ENCODE data around the gene EXOC6B.
A peak's percentile ranks its signal among the peaks of the same experiment; 100 is the strongest.
"Not testable (repeated sequence)": the region's sequence is repeated elsewhere in the genome, so short reads cannot be mapped to it uniquely, and the experiment has no call there.

The EXOC6B gene

DNA sequence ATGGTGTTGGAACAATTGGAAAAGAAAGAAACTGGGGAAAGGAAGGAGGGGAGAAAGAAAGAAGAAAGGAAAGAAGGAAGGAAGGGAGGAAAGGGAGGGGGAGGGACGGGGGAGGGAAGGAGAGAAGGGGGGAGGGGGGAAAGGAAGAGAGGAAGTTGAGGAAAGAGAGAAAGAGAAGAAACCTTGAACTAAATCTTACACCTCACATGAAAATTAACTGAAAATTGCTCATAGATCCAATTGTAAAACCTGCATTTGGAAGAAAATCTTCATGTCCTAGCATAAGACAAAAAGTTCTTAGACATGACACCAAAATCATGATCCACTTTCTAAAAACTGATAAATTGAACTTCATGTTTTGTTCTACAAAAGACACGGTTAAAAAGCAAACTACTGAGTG lies 163.8 kb downstream of the EXOC6B start:
- DNase-seq = no peak
- intact Hi-C loops (cut with DNase I) = no loop called here

DNA sequence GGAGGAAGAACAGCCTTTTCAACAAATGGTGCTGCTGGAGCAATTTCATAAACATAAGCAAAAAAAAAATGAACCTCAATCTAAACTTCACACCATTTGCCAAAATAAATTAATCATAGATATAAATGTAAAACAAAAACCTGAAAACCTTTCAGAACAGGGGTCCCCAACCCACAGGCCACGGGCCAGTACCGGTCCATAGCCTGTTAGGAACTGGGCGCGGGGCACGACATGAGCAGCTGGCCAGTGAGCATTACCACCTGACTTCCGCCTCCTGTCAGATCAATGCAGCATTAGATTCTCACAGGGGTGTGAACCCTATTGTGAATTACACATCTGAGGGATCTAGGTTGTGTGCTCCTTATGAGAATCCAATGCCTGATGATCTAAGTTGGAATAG lies 176.0 kb downstream of the EXOC6B start:
- no peak for DNase-seq
- intact Hi-C loops (cut with DNase I) = no loop called here

DNA sequence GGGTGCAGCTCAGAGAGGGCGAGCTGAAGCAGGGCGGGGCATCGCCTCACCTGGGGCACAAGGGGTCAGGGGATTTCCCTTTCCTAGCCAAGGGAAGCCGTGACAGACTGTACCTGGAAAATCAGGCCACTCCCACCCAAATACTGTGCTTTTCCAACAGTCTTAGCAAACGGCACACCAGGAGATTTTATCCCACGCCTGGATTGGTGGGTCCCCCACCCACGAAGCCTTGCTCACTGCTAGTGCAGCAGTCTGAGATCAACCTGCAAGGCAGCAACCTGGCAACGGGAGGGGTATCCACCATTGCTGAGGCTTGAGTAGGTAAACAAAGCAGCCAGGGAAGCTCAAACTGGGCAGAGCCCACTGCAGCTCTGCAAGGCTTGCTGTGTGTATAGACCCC lies 184.6 kb downstream of the EXOC6B start:
- peak in 38 of 42 donors; percentile 13 to 86 (median 54) for DNase-seq
- intact Hi-C loops (cut with DNase I) = not testable (repeated sequence)

DNA sequence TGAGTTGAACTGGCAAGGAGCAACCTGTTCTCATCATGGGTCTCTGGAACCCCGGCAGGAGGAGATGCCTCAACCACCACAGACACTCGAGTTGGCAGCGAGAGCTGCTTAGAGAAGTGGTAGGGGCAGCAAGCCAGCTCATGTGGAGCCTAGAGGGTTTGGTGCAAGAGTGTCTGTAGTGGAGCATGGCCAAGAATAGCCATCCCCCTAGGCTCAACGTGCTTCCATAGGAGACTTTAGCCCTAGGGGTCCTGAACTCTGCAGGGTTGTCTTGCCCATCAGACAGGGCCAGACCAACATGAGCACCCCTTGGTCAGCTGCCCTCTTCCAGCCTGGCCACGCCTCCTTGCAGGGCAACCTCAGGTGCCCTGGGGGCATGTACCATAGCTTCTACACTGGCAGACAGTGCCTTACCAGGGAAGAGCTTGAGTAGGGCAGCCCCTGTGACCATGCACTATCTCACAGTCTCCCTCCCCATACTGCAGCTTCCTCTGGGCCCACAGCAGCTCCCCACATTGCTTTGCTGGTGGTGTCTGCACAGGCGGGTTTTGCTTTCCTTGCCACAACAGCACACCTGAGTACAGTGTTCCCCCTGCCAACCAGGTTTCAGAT lies 187.1 kb downstream of the EXOC6B start:
- DNase-seq = no peak
- intact Hi-C loops (cut with DNase I) = no loop called here

DNA sequence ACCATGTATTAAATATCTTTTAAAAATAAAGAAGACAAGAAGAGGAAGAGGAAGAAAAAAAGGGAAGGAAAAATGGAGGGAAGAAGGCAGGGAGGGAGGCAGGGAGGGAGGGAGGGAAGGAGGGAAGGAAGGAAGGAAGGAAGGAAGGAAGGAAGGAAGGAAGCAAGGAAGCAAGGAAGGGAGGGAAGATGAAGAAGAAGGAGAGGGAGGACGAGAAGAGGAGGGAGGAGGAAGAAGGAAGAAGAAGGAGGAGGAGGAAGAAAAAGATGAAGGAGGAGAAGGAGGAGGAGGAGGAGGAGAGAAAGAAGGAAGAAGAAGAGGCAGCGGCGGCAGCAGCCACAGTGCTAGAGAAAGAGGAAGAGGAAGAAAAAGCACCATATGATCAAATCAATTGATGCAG lies 189.6 kb downstream of the EXOC6B start:
- DNase-seq = no peak
- intact Hi-C loops (cut with DNase I) = no loop called here

DNA sequence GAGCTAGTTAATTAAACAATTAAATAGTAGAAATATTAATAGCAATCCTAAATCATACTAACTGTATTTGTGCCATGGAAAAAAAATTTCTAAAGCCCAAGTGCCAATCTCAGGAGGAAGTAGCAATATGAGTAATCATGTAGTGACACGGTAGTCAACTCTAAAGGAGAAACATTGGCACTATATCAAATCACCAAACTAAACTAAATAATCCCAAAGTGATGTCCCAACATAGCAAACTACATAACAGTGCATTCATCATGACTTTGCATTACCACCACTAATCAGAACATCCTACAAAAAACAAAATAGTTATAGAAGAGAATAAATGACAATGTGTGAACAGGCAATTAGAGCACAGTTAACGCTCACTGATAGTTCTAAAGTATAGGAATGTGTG lies 195.1 kb downstream of the EXOC6B start:
- DNase-seq = no peak
- intact Hi-C loops (cut with DNase I) = no loop called here

DNA sequence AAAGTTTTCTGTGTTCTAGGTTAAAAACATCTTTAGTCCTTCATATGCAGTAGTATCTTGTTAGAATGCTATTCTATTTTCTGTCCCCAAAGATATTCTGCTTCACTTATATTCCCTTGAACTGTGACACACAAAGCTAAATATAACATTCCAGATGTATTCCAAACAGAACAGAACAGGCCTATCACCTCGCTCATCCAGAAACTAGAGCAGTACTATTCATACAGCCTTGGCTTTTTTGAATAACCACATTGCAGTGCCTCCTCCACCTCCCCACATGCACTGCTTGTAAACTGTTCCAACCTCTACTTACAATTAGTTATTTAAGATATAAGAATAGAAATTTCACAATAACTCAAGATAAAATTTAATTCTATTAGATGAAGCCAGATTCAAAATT lies 196.8 kb downstream of the EXOC6B start:
- DNase-seq = peak in 1 of 42 donors; percentile 22
- intact Hi-C loops (cut with DNase I) = no loop called here

DNA sequence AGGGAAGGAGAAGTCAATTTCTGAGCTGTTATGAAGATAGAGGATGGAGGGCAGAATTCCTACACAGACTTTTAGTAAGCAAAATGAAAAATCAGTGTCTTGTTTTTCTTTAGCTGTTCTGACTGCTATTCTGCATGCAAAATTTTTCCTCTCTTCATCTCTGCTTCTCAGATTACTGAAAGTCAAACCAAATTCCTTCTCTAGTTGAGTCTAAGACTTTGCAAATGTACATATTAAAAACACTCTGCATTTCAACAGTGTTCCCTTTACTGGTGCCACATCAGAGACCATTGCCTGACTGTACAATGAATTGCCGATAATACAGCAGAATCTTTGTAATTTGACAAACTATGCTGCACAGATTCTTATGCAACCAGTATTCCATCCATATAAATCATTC lies 198.8 kb downstream of the EXOC6B start:
- intact Hi-C loops (cut with DNase I) = no loop called here
- no peak for DNase-seq

DNA sequence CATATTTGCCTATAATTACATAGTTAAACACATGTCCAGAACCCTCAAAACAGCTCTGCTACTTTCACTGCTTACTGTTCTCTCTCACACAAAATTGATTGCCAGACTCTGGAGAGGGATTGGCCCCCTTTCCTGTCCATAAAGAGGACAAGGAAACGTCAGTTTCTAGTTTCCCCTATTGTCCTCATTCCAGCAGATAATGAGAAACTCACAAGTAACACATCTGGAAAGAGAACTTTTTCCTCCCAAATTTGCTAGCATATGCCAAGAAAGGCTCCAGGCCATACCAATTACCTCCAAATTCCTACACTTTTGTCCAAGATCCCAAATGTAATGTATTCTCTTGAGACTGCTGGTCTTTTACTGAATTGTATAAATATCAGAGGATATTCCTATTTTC lies 200.5 kb downstream of the EXOC6B start:
- DNase-seq = no peak

DNA sequence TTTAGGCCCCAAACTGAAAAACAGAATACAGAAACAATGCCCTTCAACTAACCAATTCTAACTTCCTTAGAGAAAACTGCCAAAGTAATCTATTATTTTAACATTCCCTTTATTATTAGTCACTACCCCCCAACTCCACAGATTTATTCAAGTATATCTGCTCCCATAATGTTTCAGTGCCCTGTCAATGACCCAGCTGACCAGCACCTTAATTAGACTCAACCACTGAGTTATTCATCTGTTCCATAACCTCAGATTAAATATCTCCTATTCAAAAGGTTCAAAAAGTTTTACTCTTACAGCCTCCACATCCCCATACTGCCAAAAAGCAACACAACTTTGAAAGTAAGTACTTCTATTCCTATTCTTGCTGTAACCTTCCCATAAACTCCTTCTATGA lies 202.4 kb downstream of the EXOC6B start:
- DNase-seq = no peak
- intact Hi-C loops (cut with DNase I) = no loop called here

More for the DNA sequence above, 200.5 kb downstream of the EXOC6B start:
- intact Hi-C loops (cut with DNase I) = no loop called here

DNA sequence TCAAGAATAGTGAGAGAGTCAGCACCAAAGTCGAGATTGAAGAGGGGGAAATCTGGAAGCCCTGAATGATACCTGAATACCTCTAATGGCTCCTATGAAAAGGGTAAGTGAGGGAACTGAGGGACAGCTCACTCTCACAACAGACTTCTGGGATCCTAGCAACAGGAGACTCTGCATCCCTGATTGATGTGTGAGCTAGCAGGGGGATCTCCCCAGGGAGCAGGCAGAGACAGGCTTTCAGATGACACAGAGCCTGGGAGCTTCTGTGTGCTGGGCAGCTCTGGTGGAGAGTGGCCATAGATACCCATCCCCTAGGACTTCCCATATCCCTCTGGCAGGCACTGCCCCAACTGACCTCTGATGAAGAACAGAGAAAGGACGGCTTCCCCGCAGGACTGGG lies 206.2 kb downstream of the EXOC6B start:
- intact Hi-C loops (cut with DNase I) = no loop called here

DNA sequence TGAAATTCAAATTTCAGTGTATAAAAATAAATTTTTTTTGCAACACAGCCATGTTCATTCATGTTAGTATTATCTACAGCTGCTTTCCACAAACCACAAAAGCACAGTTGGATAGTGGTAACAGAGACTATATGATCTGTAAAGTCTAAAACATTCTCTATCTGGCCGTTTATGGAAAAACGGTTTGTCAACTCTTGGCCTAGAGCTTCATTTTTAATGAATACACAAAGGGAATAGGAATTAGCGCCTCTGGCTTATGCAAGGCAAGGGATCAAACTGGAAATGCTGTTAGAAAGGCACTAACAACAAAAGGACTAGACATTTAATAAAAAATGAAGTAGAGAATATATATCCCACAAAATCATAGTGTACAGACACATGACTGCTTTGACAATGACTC lies 211.9 kb downstream of the EXOC6B start:
- intact Hi-C loops (cut with DNase I) = no loop called here
- no peak for DNase-seq

More for the DNA sequence above, 206.2 kb downstream of the EXOC6B start:
- DNase-seq = no peak

DNA sequence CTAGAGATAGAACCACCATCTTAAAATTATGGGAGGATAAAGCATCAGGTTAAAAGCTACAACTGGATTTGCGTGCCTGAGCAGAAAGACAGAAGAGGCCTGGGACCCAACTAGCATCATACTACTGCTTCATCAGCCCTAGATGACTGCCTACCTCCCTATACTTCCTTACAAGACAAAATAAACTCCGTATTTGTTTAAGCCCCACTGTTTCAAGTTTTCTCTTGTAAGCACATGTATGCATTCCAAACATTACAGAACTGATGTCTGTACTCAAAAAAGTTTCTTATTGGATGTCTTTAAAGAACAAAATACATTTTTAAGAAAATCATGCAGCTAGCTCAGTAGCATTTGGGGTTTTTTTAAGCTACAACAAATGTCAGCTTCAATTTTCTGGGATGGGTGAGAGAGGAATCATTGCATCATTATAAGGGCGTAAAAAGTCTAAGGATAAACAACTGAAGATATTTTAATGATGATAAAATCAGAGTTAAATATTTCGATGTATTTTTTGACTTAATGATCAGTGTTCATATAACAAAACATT lies 213.1 kb downstream of the EXOC6B start:
- intact Hi-C loops (cut with DNase I) = no loop called here

DNA sequence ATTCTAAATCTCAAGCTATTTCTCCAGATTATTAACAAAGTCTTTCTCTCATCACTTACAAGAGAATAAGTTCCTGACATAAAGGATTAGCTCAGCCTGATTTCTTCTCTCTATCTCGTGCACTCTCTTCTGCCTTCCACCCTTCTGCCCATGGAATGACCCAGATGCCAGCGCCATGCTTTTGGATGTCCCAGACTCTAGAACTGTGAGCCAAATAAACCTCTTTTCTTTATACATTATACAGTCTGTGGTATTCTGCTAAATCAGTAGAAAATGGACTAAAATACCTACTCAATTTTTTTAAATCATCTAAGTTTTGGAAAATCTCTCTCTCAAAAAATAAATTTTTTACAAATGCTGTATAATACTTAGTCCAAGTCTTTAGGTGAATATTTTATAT lies 218.6 kb downstream of the EXOC6B start:
- intact Hi-C loops (cut with DNase I) = loop anchor here (10.0 kb wide), 1 partner anchor 138 kb away; no protein-coding TSS in a partner anchor
- DNase-seq = no peak

More for the DNA sequence above, 213.1 kb downstream of the EXOC6B start:
- no peak for DNase-seq

DNA sequence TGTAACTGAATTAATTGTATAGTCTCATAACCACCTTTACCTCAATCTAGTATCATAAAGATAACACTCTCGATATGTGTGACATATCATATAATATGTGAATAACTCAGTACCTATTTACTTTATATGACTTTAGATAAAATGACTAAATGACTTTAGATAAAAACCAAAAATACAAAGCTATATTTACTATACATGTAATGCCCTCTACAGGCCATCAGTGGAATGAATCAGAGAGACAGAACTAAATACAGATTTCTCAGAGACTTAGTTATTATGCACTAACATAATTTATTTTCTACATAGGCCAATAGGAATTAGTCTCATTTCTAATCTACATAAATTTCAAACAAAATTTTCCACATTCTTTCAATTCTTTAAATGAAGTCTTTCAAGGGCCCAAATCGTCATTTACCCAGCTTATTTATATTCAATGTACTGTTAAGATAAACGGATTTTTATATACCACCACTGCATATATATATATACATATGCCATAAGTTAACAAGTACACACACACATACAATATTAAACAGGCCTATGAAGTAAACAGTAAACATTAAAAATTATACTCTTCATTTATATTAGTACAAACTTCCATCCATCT lies 219.9 kb downstream of the EXOC6B start:
- intact Hi-C loops (cut with DNase I) = loop anchor here (10.0 kb wide), 1 partner anchor 139 kb away; no protein-coding TSS in a partner anchor
- no peak for DNase-seq

DNA sequence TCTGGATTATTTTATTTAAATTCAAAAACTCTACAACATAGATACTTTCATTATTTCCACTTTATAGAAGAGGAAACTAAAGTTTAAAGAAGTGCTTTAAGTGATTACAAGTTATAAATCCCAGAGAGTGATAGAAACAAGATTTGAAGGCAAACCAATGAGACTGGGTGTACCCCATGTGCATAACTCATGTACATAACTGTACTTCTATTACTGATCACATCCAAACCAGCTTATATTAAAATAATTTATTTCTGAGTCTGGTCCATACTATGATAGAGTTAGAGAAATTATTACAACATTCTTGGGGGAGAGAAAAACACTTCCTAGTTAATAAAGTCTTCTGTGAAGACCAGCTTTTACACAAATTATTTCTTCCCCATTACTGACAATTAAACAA lies 221.4 kb downstream of the EXOC6B start:
- intact Hi-C loops (cut with DNase I) = loop anchor here (10.0 kb wide), 1 partner anchor 140 kb away; no protein-coding TSS in a partner anchor
- no peak for DNase-seq

DNA sequence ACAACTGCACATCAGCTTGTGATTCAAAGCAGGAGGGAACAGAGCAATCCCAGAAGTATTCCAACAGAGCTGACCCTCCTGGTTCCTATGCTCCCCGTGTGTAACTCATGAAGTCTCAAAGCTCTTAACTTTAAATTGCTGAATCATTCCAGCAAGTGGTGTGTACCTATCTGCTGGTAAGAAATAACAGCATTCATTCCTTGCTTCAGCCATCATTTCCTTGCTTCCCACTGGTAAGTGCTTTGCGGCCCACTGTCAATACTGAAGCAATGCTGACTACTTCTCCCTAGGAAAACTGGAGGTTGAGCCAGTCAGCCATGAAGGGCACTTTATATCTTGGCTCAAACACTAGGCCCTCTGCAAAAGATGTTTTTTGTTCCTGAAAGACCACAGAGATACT lies 222.4 kb downstream of the EXOC6B start:
- DNase-seq = no peak
- intact Hi-C loops (cut with DNase I) = loop anchor here (10.0 kb wide), 1 partner anchor 141 kb away; no protein-coding TSS in a partner anchor

DNA sequence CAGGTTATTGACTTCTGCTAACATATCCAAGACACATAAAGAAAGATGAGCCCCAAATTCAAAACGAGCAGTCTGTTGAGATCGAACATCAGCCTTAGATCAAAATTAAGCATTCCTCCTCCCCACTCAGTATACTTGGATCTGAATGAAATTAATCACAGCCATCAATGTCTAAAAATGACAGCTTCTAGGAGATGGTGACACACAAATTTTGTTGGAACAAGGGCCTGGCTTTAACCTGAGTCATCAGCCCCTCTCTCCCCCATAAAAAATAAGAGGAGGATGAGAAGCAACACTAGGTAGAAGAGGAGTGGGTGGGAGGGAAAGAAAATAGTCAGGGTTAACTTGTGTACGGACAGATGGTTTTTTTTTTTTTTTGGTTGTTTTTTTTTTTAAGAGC lies 223.1 kb downstream of the EXOC6B start:
- peak in 12 of 42 donors; percentile 9 to 64 (median 26) for DNase-seq
- intact Hi-C loops (cut with DNase I) = loop anchor here (10.0 kb wide), 1 partner anchor 142 kb away; no protein-coding TSS in a partner anchor

DNA sequence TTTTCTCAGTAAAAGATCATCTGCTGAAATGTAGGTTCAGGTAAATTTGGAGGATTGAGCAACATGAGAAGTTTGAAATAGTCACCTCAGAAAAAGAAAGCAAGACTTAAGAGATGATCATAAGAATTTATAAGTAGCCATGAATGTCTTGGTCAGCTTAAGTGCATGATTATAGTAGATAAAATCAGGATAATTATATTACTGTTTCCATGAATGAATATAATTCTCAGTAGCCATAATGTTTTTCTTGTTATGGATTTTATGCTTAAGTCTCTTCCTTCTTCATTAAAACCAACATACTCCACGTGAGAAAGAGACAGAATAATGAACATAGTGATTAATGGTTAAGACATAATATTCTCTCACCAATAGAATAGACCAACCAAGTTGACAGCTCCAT lies 223.7 kb downstream of the EXOC6B start:
- DNase-seq = no peak
- intact Hi-C loops (cut with DNase I) = loop anchor here (10.0 kb wide), 1 partner anchor 143 kb away; no protein-coding TSS in a partner anchor

DNA sequence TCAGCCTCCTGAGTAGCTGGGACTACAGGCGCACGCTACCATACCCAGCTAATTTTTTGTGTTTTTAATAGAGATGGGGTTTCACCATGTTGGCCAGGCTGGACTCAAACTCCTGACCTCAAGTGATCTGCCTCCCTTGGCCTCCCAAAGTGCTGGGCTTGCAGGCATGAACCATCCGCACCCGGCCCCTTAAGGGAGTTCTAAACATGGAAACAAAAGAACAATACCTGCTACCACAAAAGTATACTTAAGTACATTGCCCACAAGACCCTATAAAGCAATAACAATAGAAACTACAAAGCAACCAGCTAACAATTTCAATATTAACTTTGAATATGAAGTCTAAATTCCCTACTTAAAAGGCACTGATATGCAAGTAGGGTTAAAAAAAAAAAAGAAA lies 242.0 kb downstream of the EXOC6B start:
- DNase-seq; intact Hi-C loops (cut with DNase I): not testable (repeated sequence)

DNA sequence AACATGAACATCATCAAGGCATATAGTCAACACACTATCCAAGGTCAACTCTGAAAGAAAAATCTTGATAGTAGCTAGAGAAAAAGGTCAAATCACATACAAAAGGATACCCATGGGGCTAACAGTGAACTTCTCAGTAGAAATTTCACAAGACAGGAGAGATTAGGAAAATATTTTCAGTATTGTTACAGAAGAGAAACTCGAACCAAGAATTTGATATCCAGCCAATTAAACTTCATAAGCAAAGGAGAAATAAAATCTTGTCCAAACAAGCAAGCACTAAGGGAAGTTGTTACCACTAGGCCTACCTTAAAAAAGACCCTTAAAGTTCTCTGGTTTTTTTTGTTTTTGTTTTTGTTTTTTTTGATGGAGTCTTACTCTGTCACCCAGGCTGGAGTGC lies 242.5 kb downstream of the EXOC6B start:
- DNase-seq = no peak
- intact Hi-C loops (cut with DNase I) = no loop called here

Measured in head of caudate nucleus (tissue), 42 donors.